ENCODE measurements around the gene FAM13C. TPM values are rescaled to one million over a fixed set of nuclear protein-coding genes. Genes with fewer than 3 reads are reported as not detected.

Gene FAM13C
- total RNA-seq, 6 donors from 2014 or later = 4.1 to 15.7 (median 8.9) TPM

Other genes with a start within 250 kb of the FAM13C start
- under 1 TPM in 2 of 6 donors, not detected in 4; 0.06 to 0.30 TPM for gene PHYHIPL, start 185.9 kb downstream of the FAM13C start, total RNA-seq